Endothelial cell of umbilical vein (primary cell): ENCODE results near the gene DGKI. TPM values are rescaled to one million over a fixed set of nuclear protein-coding genes. Genes with fewer than 3 reads are reported as not detected.

Source experiments
- BruUV-seq: library from RNA; stranded (reverse); fragments of 400-500 nt; replicated peaks from 2 replicates; lab custom pipeline; 2021; lab: Mats Ljungman, UMichigan
- CTCF ChIA-PET: fragments of 300-600, 350-600 bp; sonication (Branson Sonifier 250); formaldehyde crosslinking; loops from one replicate; lab custom pipeline; 2021; ENCODE audit warnings: antibody characterized with exemption, inconsistent platforms; lab: Charles Lee
- POLR2A ChIA-PET: fragments of 300-600, 350-600 bp; sonication (Branson Sonifier 250); formaldehyde crosslinking; loops from one replicate; lab custom pipeline; 2021; ENCODE audit warnings: antibody characterized with exemption, inconsistent platforms; lab: Charles Lee
- DNase-seq: peaks from one replicate; pipeline ENCODE4 v3.0.0-alpha.2; 2011; ENCODE audit warnings: low read depth, low spot score
- FAIRE-seq: peaks from 2 replicates; lab custom pipeline; 2011; peaks lifted over from hg19 to GRCh38; lab: Jason Lieb, UNC
- H2AFZ ChIP-seq: 2 replicates; pipeline ENCODE4 v1.6.0; 2012; ENCODE audit warnings: low read depth, low read length, control low read depth, inconsistent platforms
- H3K27ac ChIP-seq: 2 replicates; pipeline ENCODE4 v1.5.1; 2011; ENCODE audit warnings: low read depth, mild to moderate bottlenecking, control low read depth, low read length, moderate library complexity; ENCODE audit not compliant: insufficient read depth
- H3K27me3 ChIP-seq, 2 experiments: 2 replicates each; pipeline versions ENCODE4 v1.6.0 to v1.6.1; 2011; ENCODE audit warnings: low read length in 2 of 2, mixed read lengths in 1 of 2; ENCODE audit not compliant: control insufficient read depth in 2 of 2, insufficient read depth in 2 of 2
- H3K36me3 ChIP-seq, 2 experiments: 2 replicates in 1 of 2; 3 replicates in 1 of 2; pipeline ENCODE4 v1.5.1; 2011; ENCODE audit warnings: low read length in 2 of 2, mild to moderate bottlenecking in 1 of 2, moderate library complexity in 1 of 2; ENCODE audit not compliant: control insufficient read depth in 2 of 2, insufficient read depth in 2 of 2; ENCODE audit errors: extremely low read depth in 1 of 2
- H3K4me1 ChIP-seq: 3 replicates; pipeline ENCODE4 v1.5.1; 2011; ENCODE audit warnings: mild to moderate bottlenecking, low read length; ENCODE audit not compliant: control insufficient read depth, insufficient read depth; ENCODE audit errors: extremely low read depth
- H3K4me2 ChIP-seq: 2 replicates; pipeline ENCODE4 v1.6.1; 2011; ENCODE audit warnings: low read length, control low read depth, mixed read lengths; ENCODE audit not compliant: insufficient read depth
- H3K4me3 ChIP-seq, 3 experiments: fragments of 200-600 bp in 1 of 3; sonication (generic), shearing (Covaris generic) in 1 of 3; replicated peaks in 1 of 3; 2 replicates each; pipeline ENCODE4 v1.5.1; 2011 to 2016; ENCODE audit warnings: control low read depth in 3 of 3, low read length in 3 of 3, mild to moderate bottlenecking in 2 of 3, inconsistent platforms in 1 of 3, low read depth in 1 of 3, moderate library complexity in 1 of 3; ENCODE audit not compliant: insufficient read depth in 1 of 3
- H3K79me2 ChIP-seq: 2 replicates; pipeline ENCODE4 v1.6.0; 2012; ENCODE audit warnings: low read length, inconsistent platforms; ENCODE audit not compliant: control insufficient read depth, insufficient read depth
- H3K9ac ChIP-seq: replicated peaks from 2 replicates; pipeline ENCODE3; 2011; ENCODE audit warnings: low read length, control low read depth; ENCODE audit not compliant: insufficient read depth; ENCODE audit errors: extremely low read depth
- H3K9me1 ChIP-seq: replicated peaks from 3 replicates; pipeline ENCODE4 v1.6.0; 2011; ENCODE audit warnings: mild to moderate bottlenecking, low read length; ENCODE audit not compliant: control insufficient read depth, insufficient read depth; ENCODE audit errors: extremely low read depth
- H3K9me3 ChIP-seq: replicated peaks from 2 replicates; pipeline ENCODE4 v1.5.1; 2012; ENCODE audit warnings: low read length, inconsistent platforms; ENCODE audit not compliant: control insufficient read depth, insufficient read depth
- H4K20me1 ChIP-seq: replicated peaks from 2 replicates; pipeline ENCODE3; 2011; ENCODE audit warnings: mild to moderate bottlenecking, low read length; ENCODE audit not compliant: control insufficient read depth, insufficient read depth; ENCODE audit errors: extremely low read depth
- EZH2 ChIP-seq: IDR thresholded peaks from 2 replicates; pipeline ENCODE4 v1.6.1; 2012; ENCODE audit warnings: borderline replicate concordance, low read depth, mild to moderate bottlenecking, moderate library complexity, low read length, inconsistent platforms; ENCODE audit not compliant: severe bottlenecking
- FOS ChIP-seq: IDR thresholded peaks from 2 replicates; pipeline ENCODE4 v1.6.1; 2011; ENCODE audit warnings: mild to moderate bottlenecking, low read length, moderate library complexity, borderline replicate concordance; ENCODE audit not compliant: insufficient read depth
- GATA2 ChIP-seq: IDR thresholded peaks from 2 replicates; pipeline ENCODE4 v1.7.0; 2011; ENCODE audit warnings: low read depth, mild to moderate bottlenecking, moderate library complexity, mixed read lengths, low read length; ENCODE audit not compliant: insufficient read length, insufficient read depth
- JUN ChIP-seq: IDR thresholded peaks from 2 replicates; pipeline ENCODE4 v1.6.1; 2011; ENCODE audit warnings: borderline replicate concordance, low read depth; ENCODE audit not compliant: insufficient read length, insufficient read depth
- MAX ChIP-seq: IDR thresholded peaks from 2 replicates; pipeline ENCODE4 v1.6.1; 2011; ENCODE audit not compliant: insufficient read depth, insufficient read length
- MYC ChIP-seq: IDR thresholded peaks from one replicate; pipeline ENCODE4 v1.6.1; 2011; ENCODE audit warnings: mild to moderate bottlenecking, low read depth, low read length
- POLR2AphosphoS5 ChIP-seq: IDR thresholded peaks from 2 replicates; pipeline ENCODE4 v1.6.1; 2012; ENCODE audit warnings: low read depth, mild to moderate bottlenecking, control low read depth, low read length, moderate library complexity; ENCODE audit not compliant: insufficient read depth
- dilution Hi-C: fragments of 300-500 bp; cut with MboI; formaldehyde crosslinking; loops from one replicate; pipeline ENCODE4 v1.15.0; 2019; ENCODE audit warnings: low sequenced_read_pairs; ENCODE audit not compliant: extremely low pct_ligation_motif_present
- intact Hi-C: fragments of 100-400 bp; cut with micrococcal nuclease; formaldehyde crosslinking; loops from one replicate; pipeline ENCODE4 v1.10.0; 2022
- polyA plus RNA-seq, 4 experiments: library from polyadenylated mRNA; depleted of rRNA in 3 of 4; stranded (reverse) in 3 of 4; unstranded in 1 of 4; fragments of >200 nt; gene quantifications; 2 replicates each; pipeline versions ENCODE4 v1.2.1 to v1.2.3, GENCODE V29; 2011 to 2012; ENCODE audit warnings: missing spikeins in 1 of 4
- total RNA-seq: library from RNA; stranded (reverse); gene quantifications from 2 replicates; pipeline ENCODE4 v1.2.3, GENCODE V29; 2021
- TF ChIP-seq, protein P1 (sequence below), 2 donors: IDR thresholded peaks; 1 replicate in 1 of 2; 2 replicates in 1 of 2; pipeline ENCODE4 v1.5.1; 2011; ENCODE audit warnings: low read length in 2 of 2, mild to moderate bottlenecking in 2 of 2, moderate library complexity in 2 of 2, control low read depth in 1 of 2, inconsistent platforms in 1 of 2, low read depth in 1 of 2; ENCODE audit not compliant: insufficient read depth in 1 of 2; ENCODE audit errors: extremely low read depth in 1 of 2

The DGKI gene
- total and polyA plus RNA-seq, 2 donors (not counting 3 experiments of a cell fraction or from before 2014, with no cell fraction given) = 0.11 to 0.51 TPM

- Histone ChIP-seq H4K20me1 (no peaks in the 10 kb centered on the region), H3K36me3 (peaks cover 17 to 24% of the 10 kb centered on the region in 2 experiments), H3K4me3 (no peak overlapping the region), H3K27me3 (no peaks in the 10 kb centered on the region), H3K4me2 (no peak overlapping the region), H3K9me1 (no peaks in the 10 kb centered on the region), H3K9ac (no peak overlapping the region), H3K27ac (no peak overlapping the region), H2AFZ (no peak overlapping the region), H3K9me3 (no peaks in the 10 kb centered on the region), H3K4me1 (no peaks in the 10 kb centered on the region), H3K79me2 (no peaks in the 10 kb centered on the region)
- dilution Hi-C loops = no loop called here
- intact Hi-C loops = no loop called here
- POLR2A ChIA-PET = no interaction called here
- CTCF ChIA-PET = interaction anchor here (1.1 to 1.3 kb wide), 3 partner anchors 119 to 234 kb away, joined by 3 to 5 read pairs (median 3); no protein-coding TSS in a partner anchor
- no peak for TF ChIP-seq GATA2
- TF ChIP-seq FOS = no peak
- TF ChIP-seq, protein P1, sequence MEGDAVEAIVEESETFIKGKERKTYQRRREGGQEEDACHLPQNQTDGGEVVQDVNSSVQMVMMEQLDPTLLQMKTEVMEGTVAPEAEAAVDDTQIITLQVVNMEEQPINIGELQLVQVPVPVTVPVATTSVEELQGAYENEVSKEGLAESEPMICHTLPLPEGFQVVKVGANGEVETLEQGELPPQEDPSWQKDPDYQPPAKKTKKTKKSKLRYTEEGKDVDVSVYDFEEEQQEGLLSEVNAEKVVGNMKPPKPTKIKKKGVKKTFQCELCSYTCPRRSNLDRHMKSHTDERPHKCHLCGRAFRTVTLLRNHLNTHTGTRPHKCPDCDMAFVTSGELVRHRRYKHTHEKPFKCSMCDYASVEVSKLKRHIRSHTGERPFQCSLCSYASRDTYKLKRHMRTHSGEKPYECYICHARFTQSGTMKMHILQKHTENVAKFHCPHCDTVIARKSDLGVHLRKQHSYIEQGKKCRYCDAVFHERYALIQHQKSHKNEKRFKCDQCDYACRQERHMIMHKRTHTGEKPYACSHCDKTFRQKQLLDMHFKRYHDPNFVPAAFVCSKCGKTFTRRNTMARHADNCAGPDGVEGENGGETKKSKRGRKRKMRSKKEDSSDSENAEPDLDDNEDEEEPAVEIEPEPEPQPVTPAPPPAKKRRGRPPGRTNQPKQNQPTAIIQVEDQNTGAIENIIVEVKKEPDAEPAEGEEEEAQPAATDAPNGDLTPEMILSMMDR (IDR thresholded peaks at IDR 0.05; ENCODE audit: extremely low read depth in 1 of 2, insufficient read depth in 1 of 2, low read depth in 1 of 2, low read length in 2 of 2) = no peak
- no peak for TF ChIP-seq MAX
- TF ChIP-seq JUN = no peak
- no peak for TF ChIP-seq MYC
- no peak for TF ChIP-seq POLR2AphosphoS5
- no peak for TF ChIP-seq EZH2
- no peak for DNase-seq
- BruUV-seq = no TSS peak
- FAIRE-seq = peak; percentile 8
Measured at GRCh38 chr7:137890449-137890921, 43.7 kb upstream of the DGKI start.
